RPMI7951 (cell line): Measurements from ENCODE around the gene SUPT20HL1. TPM values are rescaled to one million over a fixed set of nuclear protein-coding genes. Genes with fewer than 3 reads are reported as not detected.

Experiments used
- DNase-seq: peaks from one replicate; pipeline ENCODE4 v3.0.0-alpha.2; 2012; ENCODE audit warnings: low read depth
- total RNA-seq: library from RNA; depleted of rRNA; stranded (reverse); fragments of >200 nt; shearing (Covaris generic); gene quantifications from 2 replicates; pipeline ENCODE4 v1.2.3, GENCODE V29; 2014; rRNA removed

The SUPT20HL1 gene
- total RNA-seq, 1 experiment from 2014 or later, result not detected

DNA sequence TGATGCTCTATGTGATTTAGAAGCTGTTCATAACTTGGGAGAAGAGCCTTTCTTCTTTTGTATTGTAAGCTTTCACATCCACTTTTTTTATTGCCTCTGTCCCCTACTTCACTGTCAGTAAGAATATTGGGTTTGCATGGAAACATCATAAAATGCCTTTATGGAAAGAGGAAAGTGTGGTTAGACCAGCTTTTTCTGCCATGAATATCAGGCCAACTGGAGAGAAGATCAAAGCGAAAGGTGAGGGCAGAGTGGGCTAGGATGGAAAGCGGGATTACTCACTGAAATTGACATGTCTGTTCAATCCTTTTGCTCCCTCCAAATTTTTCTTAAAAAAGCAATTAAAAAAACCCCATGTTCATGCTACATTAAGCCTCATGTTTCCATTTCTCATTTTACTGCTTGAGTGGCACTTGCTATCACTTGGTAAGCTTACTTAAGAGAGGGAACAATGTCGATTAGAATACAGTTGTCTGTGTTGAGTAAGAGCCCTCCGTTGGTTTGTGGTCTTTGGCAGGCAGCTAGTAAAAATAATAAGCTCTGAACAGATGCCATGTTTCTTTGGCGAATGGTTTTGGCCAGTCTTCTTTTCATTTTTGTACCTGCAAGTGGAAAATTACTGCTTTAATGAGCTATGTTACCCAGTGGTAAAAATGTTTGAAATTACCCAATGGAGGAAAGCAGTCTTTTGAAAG lies 35.9 kb downstream of the SUPT20HL1 start:
- DNase-seq, result peak; percentile 67

DNA sequence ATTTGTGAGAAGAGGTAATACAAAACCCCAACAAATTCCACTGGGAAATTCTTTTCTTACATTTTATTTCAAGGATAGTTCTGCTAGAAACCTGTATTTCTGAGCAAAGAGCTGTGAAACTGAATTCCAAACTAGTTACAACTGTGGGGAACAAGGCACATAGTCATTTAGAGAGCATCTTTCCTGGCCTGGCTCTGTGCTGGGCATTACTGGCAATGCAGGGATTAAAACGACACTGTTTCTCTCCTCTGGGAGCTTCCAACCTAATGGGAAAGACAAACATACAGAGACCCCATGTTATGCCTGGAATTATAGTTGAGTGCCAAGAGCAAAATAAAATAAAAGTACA lies 36.5 kb downstream of the SUPT20HL1 start:
- no peak for DNase-seq

DNA sequence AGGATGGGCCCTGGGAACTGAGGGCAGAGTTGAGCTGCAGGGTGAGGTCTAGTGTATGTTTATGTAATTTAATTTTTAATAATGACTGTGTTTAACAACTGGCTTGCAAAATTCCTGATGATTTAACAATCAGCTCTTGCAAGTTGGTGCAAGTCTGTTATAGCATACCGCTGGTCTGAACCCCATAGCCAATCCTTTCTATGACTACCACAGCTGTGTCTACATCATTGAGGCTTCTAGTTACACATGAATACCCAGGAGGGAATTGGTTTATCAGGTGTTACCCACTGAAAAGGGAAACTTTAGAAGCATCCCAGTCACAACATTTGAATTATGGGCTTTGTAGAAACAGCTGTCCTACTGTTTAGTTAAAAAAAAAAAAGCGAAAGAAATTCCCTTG lies 38.3 kb downstream of the SUPT20HL1 start:
- DNase-seq, result no peak

DNA sequence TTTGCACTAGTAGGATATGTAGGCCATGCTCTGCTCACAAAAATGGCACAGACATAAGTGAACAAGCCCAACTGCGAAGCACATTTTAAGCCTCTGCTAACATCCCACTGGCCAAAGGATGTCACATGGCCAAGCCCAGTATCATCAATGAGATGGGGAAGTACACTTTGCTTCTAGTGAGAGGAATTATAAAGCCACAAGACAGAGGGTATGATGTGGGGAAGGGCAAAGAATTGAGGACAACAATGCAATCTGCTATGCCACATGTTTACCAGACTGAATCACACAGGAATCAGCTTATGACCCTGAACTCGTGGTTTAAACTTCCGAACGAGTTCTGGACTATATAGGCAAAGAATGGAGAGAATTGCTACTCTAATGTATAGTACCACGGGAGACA lies 39.1 kb downstream of the SUPT20HL1 start:
- no peak for DNase-seq

DNA sequence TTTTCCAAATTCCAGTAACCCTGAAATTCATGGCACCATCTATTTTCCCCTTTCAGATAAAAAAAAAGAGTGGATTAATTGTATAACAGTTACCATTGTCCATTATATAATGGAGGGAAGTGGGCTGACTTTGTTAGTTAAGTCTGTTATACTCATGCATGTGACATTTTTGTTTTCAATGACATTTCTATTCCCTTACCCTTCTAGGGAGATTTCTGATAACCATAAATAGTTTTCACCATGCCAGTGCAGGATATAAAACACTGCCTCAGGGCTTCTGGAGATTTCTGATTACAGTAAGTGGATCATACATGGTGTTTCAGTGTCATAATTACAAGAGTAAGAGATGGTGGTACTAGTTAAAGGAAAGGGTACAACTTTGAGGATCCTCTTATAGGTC lies 45.5 kb downstream of the SUPT20HL1 start:
- no peak for DNase-seq

Other genes starting within 250 kb of the SUPT20HL1 start
- 36.9 and 37.6 TPM in 2 replicates for gene ZFX, start 210.9 kb upstream of the SUPT20HL1 start, total RNA-seq
- gene SUPT20HL2, start 46.6 kb upstream of the SUPT20HL1 start, total RNA-seq, result 0.24 TPM in 1 of 2 replicates, not detected in the other
- gene PDK3, start 104.6 kb downstream of the SUPT20HL1 start, total RNA-seq, result 29.1 and 34.5 TPM in 2 replicates